ENCODE measurements around the gene ARL16.

DNA sequence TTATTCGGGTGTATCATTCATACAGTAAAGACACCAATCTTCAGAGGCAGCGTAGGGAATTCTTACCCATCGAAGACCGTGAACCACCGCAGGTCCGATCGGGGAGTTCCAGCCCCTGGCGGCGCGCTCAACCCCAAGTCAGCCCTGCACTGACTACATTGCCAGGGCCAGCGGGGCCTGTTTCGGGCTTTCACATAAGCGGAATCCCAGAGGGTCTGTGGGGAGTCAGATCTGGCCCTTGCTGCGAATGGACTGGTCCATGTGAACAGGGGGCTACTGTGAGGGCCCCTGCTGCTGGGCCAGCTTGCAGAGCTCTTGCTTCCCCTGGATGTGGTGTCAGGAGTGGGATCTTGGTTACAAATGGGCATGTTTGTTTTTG lies 34.9 kb downstream of the ARL16 start:
- TF ChIP-seq POLR2A (IDR thresholded peaks at IDR 0.05): no peak
- TF ChIP-seq, protein P1, sequence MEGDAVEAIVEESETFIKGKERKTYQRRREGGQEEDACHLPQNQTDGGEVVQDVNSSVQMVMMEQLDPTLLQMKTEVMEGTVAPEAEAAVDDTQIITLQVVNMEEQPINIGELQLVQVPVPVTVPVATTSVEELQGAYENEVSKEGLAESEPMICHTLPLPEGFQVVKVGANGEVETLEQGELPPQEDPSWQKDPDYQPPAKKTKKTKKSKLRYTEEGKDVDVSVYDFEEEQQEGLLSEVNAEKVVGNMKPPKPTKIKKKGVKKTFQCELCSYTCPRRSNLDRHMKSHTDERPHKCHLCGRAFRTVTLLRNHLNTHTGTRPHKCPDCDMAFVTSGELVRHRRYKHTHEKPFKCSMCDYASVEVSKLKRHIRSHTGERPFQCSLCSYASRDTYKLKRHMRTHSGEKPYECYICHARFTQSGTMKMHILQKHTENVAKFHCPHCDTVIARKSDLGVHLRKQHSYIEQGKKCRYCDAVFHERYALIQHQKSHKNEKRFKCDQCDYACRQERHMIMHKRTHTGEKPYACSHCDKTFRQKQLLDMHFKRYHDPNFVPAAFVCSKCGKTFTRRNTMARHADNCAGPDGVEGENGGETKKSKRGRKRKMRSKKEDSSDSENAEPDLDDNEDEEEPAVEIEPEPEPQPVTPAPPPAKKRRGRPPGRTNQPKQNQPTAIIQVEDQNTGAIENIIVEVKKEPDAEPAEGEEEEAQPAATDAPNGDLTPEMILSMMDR (IDR thresholded peaks at IDR 0.05): no peak
